ENCODE data around the gene SNAPC4.
A peak's percentile ranks its signal among the peaks of the same experiment; 100 is the strongest.

Gene SNAPC4

GRCh38 chr9:136373300-136374182 lies 26.4 kb downstream of the SNAPC4 start, which contains the start of gene CARD9:
TSS of gene CARD9 (minus strand) at chr9:136373669. CDS start at chr9:136372078, 1,591 bp downstream.
- DNase-seq (ENCODE audit: low spot score): no peak
- no peak within 1 kb of the TSS for H3K4me3 ChIP-seq (ENCODE audit: severe bottlenecking)
- TF ChIP-seq CTCF (IDR thresholded peaks at IDR 0.05; ENCODE audit: poor library complexity, severe bottlenecking): no peak

GRCh38 chr9:136372561-136373299 lies 27.2 kb downstream of the SNAPC4 start:
- Histone ChIP-seq H3K4me1 (ENCODE audit: insufficient read depth, poor library complexity, severe bottlenecking) (no peaks in the 10 kb centered on the region), H3K4me3 (ENCODE audit: severe bottlenecking) (no peak overlapping the region), H3K27me3 (ENCODE audit: insufficient read depth, poor library complexity, severe bottlenecking) (no peaks in the 10 kb centered on the region), H3K9me3 (ENCODE audit: severe bottlenecking) (no peaks in the 10 kb centered on the region), H3K36me3 (ENCODE audit: low read depth) (no peaks in the 10 kb centered on the region), H3K27ac (ENCODE audit: poor library complexity, severe bottlenecking) (no peak overlapping the region)
- peak; percentile 15 for TF ChIP-seq CTCF (IDR thresholded peaks at IDR 0.05; ENCODE audit: poor library complexity, severe bottlenecking)
- ATAC-seq (ENCODE audit: low read depth) (peak; percentile 26), DNase-seq (ENCODE audit: low spot score) (no peak)

More at GRCh38 chr9:136373300-136374182, 26.4 kb downstream of the SNAPC4 start, which contains the start of gene CARD9:
- no peak for ATAC-seq (ENCODE audit: low read depth)
- H3K36me3 ChIP-seq (ENCODE audit: low read depth): no peaks in the 10 kb centered on the region
- H3K4me1 ChIP-seq (ENCODE audit: insufficient read depth, poor library complexity, severe bottlenecking): no peaks in the 10 kb centered on the region
- H3K27ac ChIP-seq (ENCODE audit: poor library complexity, severe bottlenecking): no peak within 1 kb of the TSS
- H3K9me3 ChIP-seq (ENCODE audit: severe bottlenecking): no peaks in the 10 kb centered on the region
- H3K27me3 ChIP-seq (ENCODE audit: insufficient read depth, poor library complexity, severe bottlenecking): no peaks in the 10 kb centered on the region

- H3K4me3 ChIP-seq (ENCODE audit: severe bottlenecking): no peak overlapping the region
- H3K9me3 ChIP-seq (ENCODE audit: severe bottlenecking): no peaks in the 10 kb centered on the region
- H3K27me3 ChIP-seq (ENCODE audit: insufficient read depth, poor library complexity, severe bottlenecking): no peaks in the 10 kb centered on the region
- DNase-seq (ENCODE audit: low spot score) (no peak), ATAC-seq (ENCODE audit: low read depth) (no peak)
- no peak for TF ChIP-seq CTCF (IDR thresholded peaks at IDR 0.05; ENCODE audit: poor library complexity, severe bottlenecking)
- H3K36me3 ChIP-seq (ENCODE audit: low read depth): no peaks in the 10 kb centered on the region
- no peak overlapping the region for H3K27ac ChIP-seq (ENCODE audit: poor library complexity, severe bottlenecking)
- no peaks in the 10 kb centered on the region for H3K4me1 ChIP-seq (ENCODE audit: insufficient read depth, poor library complexity, severe bottlenecking)
Measured at GRCh38 chr9:136372006-136372405, 28.0 kb downstream of the SNAPC4 start.

- ATAC-seq (ENCODE audit: low read depth): no peak
- no peaks in the 10 kb centered on the region for H3K9me3 ChIP-seq (ENCODE audit: severe bottlenecking)
Measured at GRCh38 chr9:136371533-136371880, 28.5 kb downstream of the SNAPC4 start.

More at GRCh38 chr9:136371533-136371880, 28.5 kb downstream of the SNAPC4 start:
- Histone ChIP-seq H3K27me3 (ENCODE audit: insufficient read depth, poor library complexity, severe bottlenecking) (no peaks in the 10 kb centered on the region), H3K4me3 (ENCODE audit: severe bottlenecking) (no peak overlapping the region), H3K27ac (ENCODE audit: poor library complexity, severe bottlenecking) (no peak overlapping the region), H3K36me3 (ENCODE audit: low read depth) (no peaks in the 10 kb centered on the region), H3K4me1 (ENCODE audit: insufficient read depth, poor library complexity, severe bottlenecking) (no peaks in the 10 kb centered on the region)
- no peak for DNase-seq (ENCODE audit: low spot score)
- no peak for TF ChIP-seq CTCF (IDR thresholded peaks at IDR 0.05; ENCODE audit: poor library complexity, severe bottlenecking)

All from RWPE2 (cell line).